ENCODE data around the gene PITPNM1. TPM values are rescaled to one million over a fixed set of nuclear protein-coding genes. Genes with fewer than 3 reads are reported as not detected.
A peak's percentile ranks its signal among the peaks of the same experiment; 100 is the strongest.

Gene PITPNM1
- total and polyA plus RNA-seq, 2 donors, result 21.6 to 57.2 TPM

- Histone ChIP-seq H3K9me3 (ENCODE audit: control insufficient read depth in 2 of 2, insufficient read depth in 1 of 2, low read length in 1 of 2) (peaks cover 0 to 4% of the 10 kb centered on the region in 2 donors), H3K36me3 (ENCODE audit: control insufficient read depth in 2 of 2, insufficient read depth in 2 of 2, low read length in 1 of 2) (no peaks in the 10 kb centered on the region), H3K27ac (ENCODE audit: low read depth in 1 of 2, low read length in 1 of 2) (no peak overlapping the region), H3K4me1 (ENCODE audit: control insufficient read depth in 2 of 2, insufficient read depth in 2 of 2, low read length in 2 of 2) (peaks cover 20 to 52% of the 10 kb centered on the region in 2 donors), H3K4me3 (ENCODE audit: low read length in 2 of 2) (no peak overlapping the region), H3K27me3 (ENCODE audit: control insufficient read depth in 2 of 2, insufficient read depth in 1 of 2, low read length in 1 of 2) (no peaks in the 10 kb centered on the region)
- 99% methylated on average over 7 of the region's 7 CpGs for WGBS
- DNase-seq (ENCODE audit: low read depth in 6 of 9, low spot score in 9 of 9), result no peak
Measured at GRCh38 chr11:67448220-67448609, 56.9 kb downstream of the PITPNM1 start.

- no peaks in the 10 kb centered on the region for H3K27me3 ChIP-seq (ENCODE audit: control insufficient read depth in 2 of 2, insufficient read depth in 1 of 2, low read length in 1 of 2)
- H3K27ac ChIP-seq (ENCODE audit: low read depth in 1 of 2, low read length in 1 of 2), result no peak overlapping the region
- peaks cover 0 to 8% of the 10 kb centered on the region in 2 donors for H3K9me3 ChIP-seq (ENCODE audit: control insufficient read depth in 2 of 2, insufficient read depth in 1 of 2, low read length in 1 of 2)
- DNase-seq (ENCODE audit: low read depth in 6 of 9, low spot score in 9 of 9), result no peak
- H3K4me1 ChIP-seq (ENCODE audit: control insufficient read depth in 2 of 2, insufficient read depth in 2 of 2, low read length in 2 of 2), result peaks cover 36 to 65% of the 10 kb centered on the region in 2 donors
- WGBS, result 88% methylated on average over 5 of the region's 5 CpGs
- H3K4me3 ChIP-seq (ENCODE audit: low read length in 2 of 2), result no peak overlapping the region
- H3K36me3 ChIP-seq (ENCODE audit: control insufficient read depth in 2 of 2, insufficient read depth in 2 of 2, low read length in 1 of 2), result peaks cover 4 to 8% of the 10 kb centered on the region in 2 donors
Measured at GRCh38 chr11:67445515-67445914, 59.6 kb downstream of the PITPNM1 start.

DNA sequence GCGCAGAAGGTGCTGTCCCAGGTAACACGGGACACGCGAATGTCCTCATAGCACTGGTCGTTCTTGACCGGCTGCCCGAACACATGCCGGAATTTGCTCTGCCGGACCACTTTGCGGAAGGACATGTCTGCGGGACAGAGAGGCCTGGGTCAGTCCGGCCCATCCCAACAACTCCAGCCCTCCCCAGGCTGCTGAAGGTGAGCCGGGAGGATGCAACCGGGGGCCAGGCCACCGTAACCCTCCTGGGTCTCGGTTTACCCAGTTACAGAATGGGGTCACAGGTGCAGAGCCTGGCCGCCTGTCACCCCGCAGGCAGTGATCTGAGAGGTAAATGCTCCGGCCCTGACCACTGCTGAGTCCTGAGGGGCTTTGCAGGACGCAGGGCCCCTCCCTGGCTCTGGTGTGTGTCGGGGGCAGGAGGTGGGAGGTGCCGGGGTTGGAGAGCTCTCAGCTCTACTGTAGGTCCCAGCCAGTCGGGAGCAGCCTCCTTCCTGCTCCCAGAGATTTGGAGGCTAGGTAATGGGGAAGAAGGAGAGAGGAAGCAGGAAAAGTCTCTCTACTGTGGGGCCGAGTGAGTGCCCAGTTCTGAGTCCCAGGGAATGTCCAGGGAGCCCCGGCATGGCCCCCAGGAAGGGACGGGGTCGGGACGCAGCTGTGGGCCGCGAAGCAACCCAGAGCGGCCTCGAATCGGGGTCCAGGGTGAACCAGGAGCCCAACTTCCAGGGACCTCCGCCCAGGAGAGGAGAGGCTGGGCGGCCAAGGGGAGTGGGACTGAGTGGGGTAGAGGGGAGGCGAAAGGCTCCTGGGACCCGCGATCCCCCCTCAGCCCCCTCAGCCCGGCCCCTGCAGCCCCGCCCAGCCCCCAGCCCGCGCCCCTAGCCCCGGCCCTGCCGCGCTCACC is 62.4 kb downstream of the PITPNM1 start:
- peaks cover 8 to 17% of the 10 kb centered on the region in 2 donors for H3K36me3 ChIP-seq (ENCODE audit: control insufficient read depth in 2 of 2, insufficient read depth in 2 of 2, low read length in 1 of 2)
- peaks cover 58 to 76% of the 10 kb centered on the region in 2 donors for H3K4me1 ChIP-seq (ENCODE audit: control insufficient read depth in 2 of 2, insufficient read depth in 2 of 2, low read length in 2 of 2)
- H3K4me3 ChIP-seq (ENCODE audit: low read length in 2 of 2), result peak overlapping the region; percentile 33 to 52
- H3K27me3 ChIP-seq (ENCODE audit: control insufficient read depth in 2 of 2, insufficient read depth in 1 of 2, low read length in 1 of 2), result no peaks in the 10 kb centered on the region
- peak overlapping the region; percentile 79 to 94 for H3K27ac ChIP-seq (ENCODE audit: low read depth in 1 of 2, low read length in 1 of 2)
- WGBS, result 68% methylated on average over 45 of the region's 45 CpGs
- DNase-seq (ENCODE audit: low read depth in 6 of 9, low spot score in 9 of 9), result peak in 1 of 9 donors; percentile 37
- peaks cover 0 to 11% of the 10 kb centered on the region in 2 donors for H3K9me3 ChIP-seq (ENCODE audit: control insufficient read depth in 2 of 2, insufficient read depth in 1 of 2, low read length in 1 of 2)

Other genes starting within 250 kb of the PITPNM1 start
- gene GRK2, start 238.9 kb downstream of the PITPNM1 start, total RNA-seq, result 89.5 TPM
- gene GRK2, start 238.9 kb downstream of the PITPNM1 start, polyA plus RNA-seq, result 158 TPM
- gene ANKRD13D, start 216.1 kb downstream of the PITPNM1 start, total RNA-seq, result 32.1 TPM
- 99.1 TPM for gene ANKRD13D, start 216.1 kb downstream of the PITPNM1 start, polyA plus RNA-seq
- gene SSH3, start 201.8 kb downstream of the PITPNM1 start, total RNA-seq, result 1.8 TPM
- 11.8 TPM for gene SSH3, start 201.8 kb downstream of the PITPNM1 start, polyA plus RNA-seq
- 70.0 TPM for gene POLD4, start 151.8 kb downstream of the PITPNM1 start, total RNA-seq
- gene POLD4, start 151.8 kb downstream of the PITPNM1 start, polyA plus RNA-seq, result 143 TPM
- gene CLCF1, start 131.8 kb downstream of the PITPNM1 start, total RNA-seq, result 0.19 TPM
- gene CLCF1, start 131.8 kb downstream of the PITPNM1 start, polyA plus RNA-seq, result 2.0 TPM
- gene RAD9A, start 113.4 kb downstream of the PITPNM1 start, total RNA-seq, result 9.5 TPM
- gene RAD9A, start 113.4 kb downstream of the PITPNM1 start, polyA plus RNA-seq, result 35.2 TPM
- gene PPP1CA, start 103.5 kb downstream of the PITPNM1 start, total RNA-seq, result 207 TPM
- gene PPP1CA, start 103.5 kb downstream of the PITPNM1 start, polyA plus RNA-seq, result 141 TPM
- gene TBC1D10C, start 101.3 kb downstream of the PITPNM1 start, total RNA-seq, result 172 TPM
- 318 TPM for gene TBC1D10C, start 101.3 kb downstream of the PITPNM1 start, polyA plus RNA-seq
- gene CARNS1, start 89.7 kb downstream of the PITPNM1 start, total RNA-seq, result 0.57 TPM
- 1.7 TPM for gene CARNS1, start 89.7 kb downstream of the PITPNM1 start, polyA plus RNA-seq
- gene RPS6KB2, start 76.9 kb downstream of the PITPNM1 start, total RNA-seq, result 50.1 TPM
- 76.8 TPM for gene RPS6KB2, start 76.9 kb downstream of the PITPNM1 start, polyA plus RNA-seq
- 198 TPM for gene PTPRCAP, start 67.7 kb downstream of the PITPNM1 start, total RNA-seq
- 151 TPM for gene PTPRCAP, start 67.7 kb downstream of the PITPNM1 start, polyA plus RNA-seq
- 45.6 TPM for gene CORO1B, start 61.9 kb downstream of the PITPNM1 start, total RNA-seq
- 32.3 TPM for gene CORO1B, start 61.9 kb downstream of the PITPNM1 start, polyA plus RNA-seq
- gene GPR152, start 52.6 kb downstream of the PITPNM1 start, total RNA-seq, result not detected
- not detected for gene GPR152, start 52.6 kb downstream of the PITPNM1 start, polyA plus RNA-seq
- 0.52 TPM for gene CABP4, start 50.0 kb downstream of the PITPNM1 start, total RNA-seq
- 1.6 TPM for gene CABP4, start 50.0 kb downstream of the PITPNM1 start, polyA plus RNA-seq
- 17.3 TPM for gene TMEM134, start 36.1 kb downstream of the PITPNM1 start, total RNA-seq
- gene TMEM134, start 36.1 kb downstream of the PITPNM1 start, polyA plus RNA-seq, result 96.3 TPM
- 111 TPM for gene AIP, start 22.3 kb downstream of the PITPNM1 start, total RNA-seq
- gene AIP, start 22.3 kb downstream of the PITPNM1 start, polyA plus RNA-seq, result 96.4 TPM
- 31.4 TPM for gene CDK2AP2, start 2.8 kb upstream of the PITPNM1 start, total RNA-seq
- gene CDK2AP2, start 2.8 kb upstream of the PITPNM1 start, polyA plus RNA-seq, result 51.2 TPM
- gene CABP2, start 18.1 kb upstream of the PITPNM1 start, total RNA-seq, result 0.05 TPM
- 0.14 TPM for gene CABP2, start 18.1 kb upstream of the PITPNM1 start, polyA plus RNA-seq
- gene GSTP1, start 78.4 kb upstream of the PITPNM1 start, total RNA-seq, result 389 TPM
- gene GSTP1, start 78.4 kb upstream of the PITPNM1 start, polyA plus RNA-seq, result 630 TPM
- gene NDUFV1, start 101.6 kb upstream of the PITPNM1 start, total RNA-seq, result 126 TPM
- 207 TPM for gene NDUFV1, start 101.6 kb upstream of the PITPNM1 start, polyA plus RNA-seq
- gene NUDT8, start 124.6 kb upstream of the PITPNM1 start, total RNA-seq, result 5.8 TPM
- gene NUDT8, start 124.6 kb upstream of the PITPNM1 start, polyA plus RNA-seq, result 4.7 TPM
- gene TBX10, start 134.4 kb upstream of the PITPNM1 start, total RNA-seq, result 0.05 TPM
- gene TBX10, start 134.4 kb upstream of the PITPNM1 start, polyA plus RNA-seq, result 0.09 TPM
- gene ACY3, start 145.4 kb upstream of the PITPNM1 start, total RNA-seq, result 1.9 TPM
- 1.6 TPM for gene ACY3, start 145.4 kb upstream of the PITPNM1 start, polyA plus RNA-seq
- 0.57 TPM for gene ALDH3B2, start 169.3 kb upstream of the PITPNM1 start, total RNA-seq
- gene ALDH3B2, start 169.3 kb upstream of the PITPNM1 start, polyA plus RNA-seq, result 11.1 TPM